ENCODE results near the gene PJVK. TPM values are rescaled to one million over a fixed set of nuclear protein-coding genes. Genes with fewer than 3 reads are reported as not detected.

The PJVK gene
- total and polyA plus RNA-seq, 2 of the 4 experiments (the other 2 are of a cell fraction), result 0.72 to 2.4 TPM

GRCh38 chr2:178491612-178492011 lies 40.4 kb downstream of the PJVK start:
- no peak overlapping the region for H3K23ac ChIP-seq (ENCODE audit: low read depth, low read length)
- H2AFZ ChIP-seq (replicated peaks; ENCODE audit: low read length, poor library complexity), result no peak overlapping the region
- H2BK15ac ChIP-seq (ENCODE audit: low read depth, low read length), result no peak overlapping the region
- BruUV-seq (replicated peaks), result no TSS peak
- H3K36me3 ChIP-seq (ENCODE audit: control insufficient read depth, insufficient read depth, low read length), result peaks cover 25% of the 10 kb centered on the region
- no peak overlapping the region for H3K4me3 ChIP-seq (ENCODE audit: insufficient read depth, low read depth, low read length)
- TF ChIP-seq RAD21 (IDR thresholded peaks at IDR 0.05; ENCODE audit: low read length) (no peak), NFE2L2 (IDR thresholded peaks at IDR 0.05; ENCODE audit: low read depth, low read length) (no peak)
- POLR2A ChIA-PET (ENCODE audit: unreplicated experiment), result no interaction called here
- no peaks in the 10 kb centered on the region for H3K4me1 ChIP-seq (ENCODE audit: control insufficient read depth, insufficient read depth, low read length)
- no peak overlapping the region for H4K5ac ChIP-seq (ENCODE audit: low read depth, low read length)
- H3K79me1 ChIP-seq (ENCODE audit: low read depth in 1 of 2, low read length in 2 of 2), result peaks cover 13 to 24% of the 10 kb centered on the region in 2 experiments
- in situ Hi-C loops (cut with MboI; ENCODE audit: low sequenced_read_pairs), result no loop called here
- H3K4me2 ChIP-seq (ENCODE audit: low read depth, low read length), result no peak overlapping the region
- intact Hi-C loops (cut with micrococcal nuclease), result no loop called here
- CTCF ChIA-PET, result no interaction called here
- dilution Hi-C loops (cut with HindIII; ENCODE audit: low sequenced_read_pairs, unreplicated experiment), result no loop called here
- no peak overlapping the region for H3K9ac ChIP-seq (ENCODE audit: low read depth, low read length)
- no peak overlapping the region for H2AK5ac ChIP-seq (ENCODE audit: low read depth, low read length)
- no CpG with 5 or more reads among the region's 6 CpGs for WGBS, 2 experiments (ENCODE audit: extremely low coverage in 2 of 2, insufficient read length in 1 of 2)
- no peak overlapping the region for H2BK5ac ChIP-seq (ENCODE audit: low read depth, low read length, poor library complexity, severe bottlenecking)
- no peak overlapping the region for H4K8ac ChIP-seq (ENCODE audit: low read depth in 2 of 2, low read length in 2 of 2)
- H3K14ac ChIP-seq (replicated peaks; ENCODE audit: low read depth, low read length), result no peak overlapping the region
- H4K20me1 ChIP-seq (ENCODE audit: insufficient read depth, low read length), result no peaks in the 10 kb centered on the region
- DNase-seq (no peak), ATAC-seq (ENCODE audit: low read depth) (no peak)
- no peak overlapping the region for H2BK20ac ChIP-seq (ENCODE audit: low read depth, low read length)
- no peaks in the 10 kb centered on the region for H3K9me3 ChIP-seq (ENCODE audit: control insufficient read depth, insufficient read depth, low read length)
- H2AK9ac ChIP-seq (replicated peaks; ENCODE audit: low read depth, low read length, poor library complexity), result no peak overlapping the region
- H3K56ac ChIP-seq (ENCODE audit: extremely low read depth, insufficient read depth, low read length), result no peak overlapping the region
- no peak overlapping the region for H3K4ac ChIP-seq (ENCODE audit: low read depth, low read length)
- H3K27ac ChIP-seq (ENCODE audit: insufficient read depth, low read length), result no peak overlapping the region
- no peak overlapping the region for H2BK120ac ChIP-seq (ENCODE audit: low read depth, low read length)
- no peak overlapping the region for H3K18ac ChIP-seq (ENCODE audit: low read depth, low read length)
- H3K27me3 ChIP-seq (ENCODE audit: control insufficient read depth, insufficient read depth, low read length), result no peaks in the 10 kb centered on the region
- H3K9me1 ChIP-seq (ENCODE audit: insufficient read depth, low read length), result peaks cover 4% of the 10 kb centered on the region; the same call in 1 of the 2 replicates
- H4K91ac ChIP-seq (ENCODE audit: insufficient read depth, low read depth, low read length), result no peak overlapping the region
